Nephron (organoid): ENCODE data around the gene XAGE5.
"Not testable (repeated sequence)": the region's sequence is repeated elsewhere in the genome, so short reads cannot be mapped to it uniquely, and the experiment has no call there.

Experiments
- H3K27ac Mint-ChIP-seq, 3 experiments: 2 replicates each; pipeline ENCODE4 v1.8.0; 2020; ENCODE audit warnings: mixed read lengths in 3 of 3, mild to moderate bottlenecking in 2 of 3, moderate library complexity in 1 of 3
- H3K27me3 Mint-ChIP-seq: 2 replicates; pipeline ENCODE4 v1.8.0; 2021; ENCODE audit warnings: low read depth, mild to moderate bottlenecking, moderate library complexity, mixed read lengths
- H3K36me3 Mint-ChIP-seq: 2 replicates; pipeline ENCODE4 v1.8.0; 2020; ENCODE audit warnings: low read depth, mixed read lengths
- H3K4me1 Mint-ChIP-seq: 2 replicates; pipeline ENCODE4 v1.8.0; 2020; ENCODE audit warnings: mixed read lengths
- H3K4me3 Mint-ChIP-seq, 3 experiments: 2 replicates each; pipeline ENCODE4 v1.8.0; 2020; ENCODE audit warnings: mild to moderate bottlenecking in 3 of 3, mixed read lengths in 3 of 3, moderate library complexity in 2 of 3
- H3K9me3 Mint-ChIP-seq: 2 replicates; pipeline ENCODE4 v1.8.0; 2020; ENCODE audit warnings: mixed read lengths
- CTCF ChIP-seq, 3 experiments: fragments of 200-600 bp; sonication (generic); IDR thresholded peaks; one replicate each; pipeline ENCODE4 v1.5.0; 2021; ENCODE audit warnings: antibody characterized with exemption in 3 of 3; ENCODE audit not compliant: unreplicated experiment in 3 of 3

Gene XAGE5

GRCh38 chrX:52811065-52811625 is at the start of gene XAGE5:
XAGE5 (plus strand) TSS chrX:52811287; CDS start chrX:52812567, 1,280 bp downstream.
- H3K4me1 Mint-ChIP-seq = no peaks in the 10 kb centered on the region
- H3K9me3 Mint-ChIP-seq = peaks cover 11% of the 10 kb centered on the region
- H3K27me3 Mint-ChIP-seq = peaks cover 3% of the 10 kb centered on the region
- H3K27ac Mint-ChIP-seq = no peak within 1 kb of the TSS
- TF ChIP-seq CTCF (IDR thresholded peaks at IDR 0.05; ENCODE audit: unreplicated experiment in 3 of 3) = no peak
- no peaks in the 10 kb centered on the region for H3K36me3 Mint-ChIP-seq
- H3K4me3 Mint-ChIP-seq = no peak within 1 kb of the TSS

- H3K36me3 Mint-ChIP-seq, H3K27ac Mint-ChIP-seq, H3K4me3 Mint-ChIP-seq, H3K9me3 Mint-ChIP-seq, H3K4me1 Mint-ChIP-seq, H3K27me3 Mint-ChIP-seq: not testable (repeated sequence)
Measured at GRCh38 chrX:52765983-52766382, 45.1 kb upstream of the XAGE5 start.

GRCh38 chrX:52773504-52773903 is 37.6 kb upstream of the XAGE5 start:
- H3K27me3 Mint-ChIP-seq, H3K4me1 Mint-ChIP-seq, H3K4me3 Mint-ChIP-seq, H3K27ac Mint-ChIP-seq, H3K9me3 Mint-ChIP-seq, H3K36me3 Mint-ChIP-seq: not testable (repeated sequence)

GRCh38 chrX:52797327-52797726 is 13.8 kb upstream of the XAGE5 start, which contains the start of gene SPANXN5:
SPANXN5 (minus strand) TSS chrX:52797427; CDS start chrX:52797348, 79 bp downstream.
- not testable (repeated sequence) for H3K36me3 Mint-ChIP-seq, H3K9me3 Mint-ChIP-seq, H3K27me3 Mint-ChIP-seq, H3K27ac Mint-ChIP-seq, H3K4me1 Mint-ChIP-seq, H3K4me3 Mint-ChIP-seq

GRCh38 chrX:52804876-52805275 is 6.2 kb upstream of the XAGE5 start:
- not testable (repeated sequence) for H3K4me3 Mint-ChIP-seq, H3K27ac Mint-ChIP-seq, H3K4me1 Mint-ChIP-seq, H3K36me3 Mint-ChIP-seq, H3K9me3 Mint-ChIP-seq, H3K27me3 Mint-ChIP-seq

- peaks cover 3% of the 10 kb centered on the region for H3K27me3 Mint-ChIP-seq
- H3K4me3 Mint-ChIP-seq = no peak overlapping the region
- no peak overlapping the region for H3K27ac Mint-ChIP-seq
- no peaks in the 10 kb centered on the region for H3K4me1 Mint-ChIP-seq
- H3K36me3 Mint-ChIP-seq = no peaks in the 10 kb centered on the region
- H3K9me3 Mint-ChIP-seq = peaks cover 5% of the 10 kb centered on the region
- no peak for TF ChIP-seq CTCF (IDR thresholded peaks at IDR 0.05; ENCODE audit: unreplicated experiment in 3 of 3)
Measured at GRCh38 chrX:52819788-52820187, 8.7 kb downstream of the XAGE5 start.

GRCh38 chrX:52821079-52821760 is 10.1 kb downstream of the XAGE5 start:
- no peaks in the 10 kb centered on the region for H3K36me3 Mint-ChIP-seq
- H3K4me3 Mint-ChIP-seq = no peak overlapping the region
- H3K4me1 Mint-ChIP-seq = no peaks in the 10 kb centered on the region
- no peak overlapping the region for H3K27ac Mint-ChIP-seq
- H3K9me3 Mint-ChIP-seq = peaks cover 5% of the 10 kb centered on the region
- no peaks in the 10 kb centered on the region for H3K27me3 Mint-ChIP-seq
- no peak for TF ChIP-seq CTCF (IDR thresholded peaks at IDR 0.05; ENCODE audit: unreplicated experiment in 3 of 3)

- TF ChIP-seq CTCF (IDR thresholded peaks at IDR 0.05; ENCODE audit: unreplicated experiment in 3 of 3) = no peak
- Mint-ChIP-seq H3K36me3 (no peaks in the 10 kb centered on the region), H3K4me3 (no peak overlapping the region), H3K9me3 (peaks cover 19% of the 10 kb centered on the region), H3K27ac (no peak overlapping the region), H3K27me3 (no peaks in the 10 kb centered on the region), H3K4me1 (no peaks in the 10 kb centered on the region)
Measured at GRCh38 chrX:52824608-52825007, 13.5 kb downstream of the XAGE5 start.
